Gastroesophageal sphincter (tissue), 3 donors: ENCODE data around the gene ABCE1.

Experiments used
- CTCF ChIP-seq, 4 experiments: fragments of 200-600 bp in 2 of 4; fragments of 450-650 bp in 2 of 4; sonication (generic) in 1 of 4; IDR thresholded peaks; one replicate each; pipeline ENCODE4 v1.5.1; 2017 to 2019; ENCODE audit warnings: antibody characterized with exemption in 4 of 4, mild to moderate bottlenecking in 2 of 4, moderate library complexity in 2 of 4
- POLR2A ChIP-seq, 2 donors: fragments of 450-650 bp; IDR thresholded peaks; one replicate each; pipeline ENCODE4 v1.6.1; 2017; ENCODE audit warnings: antibody characterized with exemption in 2 of 2, mild to moderate bottlenecking in 2 of 2, moderate library complexity in 1 of 2
- POLR2AphosphoS5 ChIP-seq: sonication (generic); formaldehyde crosslinking; IDR thresholded peaks from one replicate; pipeline ENCODE4 v1.6.1; 2017; ENCODE audit warnings: antibody characterized with exemption

DNA sequence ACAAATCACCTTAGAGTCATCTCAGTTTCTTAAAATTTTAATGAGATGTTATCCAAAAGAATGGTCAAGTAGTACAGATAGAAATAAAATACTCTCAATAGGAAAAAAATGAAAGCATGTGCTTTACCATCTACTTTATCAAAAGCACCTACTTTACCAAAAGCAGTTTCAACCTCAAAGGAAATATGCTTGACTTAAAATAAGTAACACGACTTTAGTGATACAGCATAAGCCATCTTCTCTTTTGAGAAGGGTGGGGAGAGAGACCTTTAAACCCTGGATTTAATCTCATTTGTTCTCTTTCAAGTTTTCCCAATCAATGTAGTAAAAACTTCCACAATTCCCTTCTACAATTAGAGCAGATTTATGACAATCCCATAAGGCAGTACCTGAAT is 55.8 kb downstream of the ABCE1 start:
- no peak for TF ChIP-seq CTCF (IDR thresholded peaks at IDR 0.05)
- no peak for TF ChIP-seq POLR2A (IDR thresholded peaks at IDR 0.05)
- no peak for TF ChIP-seq POLR2AphosphoS5
